ENCODE data around the gene COMMD4. TPM values are rescaled to one million over a fixed set of nuclear protein-coding genes. Genes with fewer than 3 reads are reported as not detected.
"Not testable (repeated sequence)": the region's sequence is repeated elsewhere in the genome, so short reads cannot be mapped to it uniquely, and the experiment has no call there.

COMMD4 gene
- total RNA-seq, 3 donors from 2014 or later, result 61.6 to 66.6 (median 63.6) TPM

DNA sequence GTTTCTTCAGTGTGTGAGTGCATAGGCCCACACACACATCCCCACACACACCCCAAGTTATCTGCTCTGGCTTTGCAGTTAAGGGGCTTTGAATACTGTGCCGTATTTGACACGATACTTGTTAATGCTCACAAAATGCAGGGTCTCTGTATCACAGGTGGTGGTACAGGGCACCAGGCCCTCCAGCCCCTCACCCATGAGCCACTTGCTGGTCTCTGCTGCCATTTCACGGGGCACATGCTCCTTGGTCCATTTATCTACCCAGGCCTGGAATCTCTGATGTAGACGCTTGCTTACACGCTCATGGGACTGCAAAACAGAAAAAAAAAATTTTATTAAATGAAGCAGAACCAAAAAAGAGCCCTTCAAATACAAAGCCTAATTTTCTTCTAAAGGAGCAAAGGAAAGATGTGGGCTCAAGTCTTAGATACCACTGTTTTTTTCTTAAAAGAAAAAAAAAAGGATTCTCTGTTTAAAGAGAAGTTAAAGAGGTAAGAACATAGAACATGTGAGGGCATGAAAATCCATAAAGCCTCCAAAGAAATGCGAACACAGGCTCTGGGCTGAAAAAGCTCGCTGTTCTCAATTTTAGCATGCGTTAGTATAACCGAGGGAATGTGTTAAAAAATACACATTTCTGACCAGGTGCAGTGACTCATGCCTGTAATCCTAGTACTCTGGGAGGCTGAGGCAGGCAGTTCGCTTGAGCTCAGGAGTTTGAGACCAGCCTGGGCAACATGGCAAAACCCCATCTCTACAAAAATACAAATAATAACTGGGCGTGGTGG, 36.2 kb downstream of the COMMD4 start:
- DNase-seq (ENCODE audit: low spot score in 2 of 2), result no peak
- intact Hi-C loops (cut with DNase I; ENCODE audit: low total_unique reads), result no loop called here
- peaks cover 7% of the 10 kb centered on the region for H3K36me3 ChIP-seq
- TF ChIP-seq, protein P1, sequence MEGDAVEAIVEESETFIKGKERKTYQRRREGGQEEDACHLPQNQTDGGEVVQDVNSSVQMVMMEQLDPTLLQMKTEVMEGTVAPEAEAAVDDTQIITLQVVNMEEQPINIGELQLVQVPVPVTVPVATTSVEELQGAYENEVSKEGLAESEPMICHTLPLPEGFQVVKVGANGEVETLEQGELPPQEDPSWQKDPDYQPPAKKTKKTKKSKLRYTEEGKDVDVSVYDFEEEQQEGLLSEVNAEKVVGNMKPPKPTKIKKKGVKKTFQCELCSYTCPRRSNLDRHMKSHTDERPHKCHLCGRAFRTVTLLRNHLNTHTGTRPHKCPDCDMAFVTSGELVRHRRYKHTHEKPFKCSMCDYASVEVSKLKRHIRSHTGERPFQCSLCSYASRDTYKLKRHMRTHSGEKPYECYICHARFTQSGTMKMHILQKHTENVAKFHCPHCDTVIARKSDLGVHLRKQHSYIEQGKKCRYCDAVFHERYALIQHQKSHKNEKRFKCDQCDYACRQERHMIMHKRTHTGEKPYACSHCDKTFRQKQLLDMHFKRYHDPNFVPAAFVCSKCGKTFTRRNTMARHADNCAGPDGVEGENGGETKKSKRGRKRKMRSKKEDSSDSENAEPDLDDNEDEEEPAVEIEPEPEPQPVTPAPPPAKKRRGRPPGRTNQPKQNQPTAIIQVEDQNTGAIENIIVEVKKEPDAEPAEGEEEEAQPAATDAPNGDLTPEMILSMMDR (IDR thresholded peaks at IDR 0.05), result no peak
- TF ChIP-seq POLR2AphosphoS5 (IDR thresholded peaks at IDR 0.05) (no peak), POLR2A (IDR thresholded peaks at IDR 0.05) (no peak)
- no peak overlapping the region for H3K27ac ChIP-seq
- peaks cover 6 to 8% of the 10 kb centered on the region in 2 donors for H3K4me1 ChIP-seq
- no peaks in the 10 kb centered on the region for H3K9me3 ChIP-seq
- no peaks in the 10 kb centered on the region for H3K27me3 ChIP-seq
- no peak overlapping the region for H3K4me3 ChIP-seq

DNA sequence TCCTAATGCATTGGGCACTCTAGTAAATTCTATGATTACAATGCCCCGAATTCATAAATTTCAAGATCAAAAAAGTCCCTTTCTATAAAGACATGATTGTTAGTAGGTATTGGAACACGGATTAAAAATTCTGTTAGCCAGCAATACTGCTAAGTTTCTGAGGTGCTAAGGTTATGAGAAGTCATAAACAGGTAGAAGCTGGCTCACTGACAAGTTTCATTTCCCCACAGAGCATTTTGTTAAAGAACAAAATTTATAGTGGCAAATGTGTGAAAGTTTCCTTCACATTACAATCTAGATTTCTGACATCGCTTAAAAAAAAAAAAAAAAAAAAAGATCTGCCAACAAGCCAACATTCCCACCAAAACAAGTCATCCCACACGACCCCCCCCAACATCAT, 44.9 kb downstream of the COMMD4 start:
- TF ChIP-seq, protein P1 (IDR thresholded peaks at IDR 0.05), result no peak
- TF ChIP-seq POLR2A (IDR thresholded peaks at IDR 0.05) (no peak), POLR2AphosphoS5 (IDR thresholded peaks at IDR 0.05) (no peak)
- Histone ChIP-seq H3K27ac (no peak overlapping the region), H3K36me3 (peaks cover 22% of the 10 kb centered on the region), H3K9me3 (no peaks in the 10 kb centered on the region), H3K27me3 (no peaks in the 10 kb centered on the region), H3K4me1 (no peaks in the 10 kb centered on the region), H3K4me3 (no peak overlapping the region)
- no peak for DNase-seq (ENCODE audit: low spot score in 2 of 2)
- intact Hi-C loops (cut with DNase I; ENCODE audit: low total_unique reads), result no loop called here

DNA sequence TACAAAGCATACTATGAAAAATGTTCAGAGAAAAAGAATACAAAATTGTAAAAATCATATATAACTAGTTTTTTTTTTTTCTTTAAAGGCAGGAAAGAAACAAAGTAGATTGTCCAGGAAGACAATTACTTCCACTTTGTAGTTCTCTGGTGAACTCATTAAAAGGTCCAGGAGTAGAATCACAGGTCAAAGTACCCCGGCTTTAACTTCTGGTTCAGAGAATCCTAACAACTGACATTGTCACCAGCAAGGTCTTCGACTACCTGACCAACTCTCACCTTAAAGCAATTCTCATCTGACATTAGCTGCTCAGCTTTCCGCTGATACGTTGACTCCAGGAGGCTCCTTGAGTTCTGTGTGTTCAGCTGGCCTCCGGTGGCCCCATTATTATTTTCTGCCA, 48.1 kb downstream of the COMMD4 start:
- H3K9me3 ChIP-seq; H3K27ac ChIP-seq; H3K4me1 ChIP-seq; H3K4me3 ChIP-seq; intact Hi-C loops (cut with DNase I; ENCODE audit: low total_unique reads); H3K27me3 ChIP-seq; DNase-seq (ENCODE audit: low spot score in 2 of 2): not testable (repeated sequence)
- H3K36me3 ChIP-seq, result peaks cover 22% of the 10 kb centered on the region

Other genes starting within 250 kb of the COMMD4 start
- 10 to 100 TPM in 2 of 3 donors, 1 to 10 TPM in 1; 7.7 to 17.4 (median 11.5) TPM for gene C15orf39, start 134.2 kb upstream of the COMMD4 start, total RNA-seq
- under 1 TPM in 1 of 3 donors, not detected in 2; 0.33 TPM for gene GOLGA6C, start 77.7 kb upstream of the COMMD4 start, total RNA-seq
- gene GOLGA6D, start 53.2 kb upstream of the COMMD4 start, total RNA-seq, result under 1 TPM in 1 of 3 donors, not detected in 2; 0.16 TPM
- 100 to 1,000 TPM in 1 of 3 donors, 10 to 100 TPM in 2; 23.4 to 101 (median 97.9) TPM for gene NEIL1, start 11.0 kb downstream of the COMMD4 start, total RNA-seq
- 100 to 1,000 TPM; 112 to 259 (median 169) TPM for gene MAN2C1, start 32.5 kb downstream of the COMMD4 start, total RNA-seq
- 10 to 100 TPM; 40.2 to 66.9 (median 49.5) TPM for gene SIN3A, start 115.6 kb downstream of the COMMD4 start, total RNA-seq
- gene PTPN9, start 243.3 kb downstream of the COMMD4 start, total RNA-seq, result 10 to 100 TPM; 16.2 to 23.9 (median 19.9) TPM